HEK293 (cell line): Measurements from ENCODE around the gene GNB1.

Source experiments
- CTCF ChIA-PET: fragments of 350-600 bp; formaldehyde crosslinking; extraction: SDS; loops from one replicate; lab custom pipeline; 2021; ENCODE audit warnings: antibody characterized with exemption; lab: Yijun Ruan, JAX
- POLR2A ChIA-PET: fragments of 300-600 bp; formaldehyde crosslinking; extraction: SDS; loops from one replicate; lab custom pipeline; 2020; ENCODE audit warnings: antibody characterized with exemption, inconsistent platforms; lab: Yijun Ruan, JAX
- H3K27ac ChIP-seq: fragments of 200-500 bp; sonication (Bioruptor generic); 2 replicates; pipeline ENCODE4 v1.5.1; 2014; ENCODE audit warnings: low read depth, low read length, control low read depth, inconsistent platforms; ENCODE audit errors: extremely low read depth
- H3K36me3 ChIP-seq, 2 experiments: fragments of 200-500 bp in 1 of 2; sonication (Bioruptor generic) in 1 of 2; 1 replicate in 1 of 2; 2 replicates in 1 of 2; pipeline ENCODE4 v1.5.1; 2014 to 2017; ENCODE audit warnings: inconsistent platforms in 2 of 2, low read length in 2 of 2; ENCODE audit not compliant: control insufficient read depth in 2 of 2, insufficient read depth in 1 of 2
- H3K4me1 ChIP-seq: fragments of 200-500 bp; sonication (Bioruptor generic); 2 replicates; pipeline ENCODE4 v1.5.1; 2014; ENCODE audit warnings: mild to moderate bottlenecking, low read length, inconsistent platforms; ENCODE audit not compliant: control insufficient read depth, insufficient read depth
- H3K4me3 ChIP-seq: 2 replicates; pipeline ENCODE4 v1.5.1; 2011; ENCODE audit warnings: low read depth, mild to moderate bottlenecking, control low read depth, low read length, moderate library complexity
- H3K9me3 ChIP-seq: fragments of 200-500 bp; sonication (Bioruptor generic); 2 replicates; pipeline ENCODE4 v1.5.1; 2014; ENCODE audit warnings: low read depth, low read length, inconsistent platforms; ENCODE audit not compliant: control insufficient read depth, insufficient read depth
- PATZ1 ChIP-seq: fragments of 450-650 bp; formaldehyde crosslinking; IDR thresholded peaks from 2 replicates; pipeline ENCODE4 v1.5.1; 2016; ENCODE audit warnings: missing biosample characterization, missing genetic modification characterization
- ZBTB6 ChIP-seq: fragments of 450-650 bp; formaldehyde crosslinking; IDR thresholded peaks from 2 replicates; pipeline ENCODE4 v1.5.1; 2017; ENCODE audit warnings: missing biosample characterization, missing genetic modification characterization
- ZNF132 ChIP-seq: fragments of 450-650 bp; formaldehyde crosslinking; IDR thresholded peaks from 2 replicates; pipeline ENCODE4 v1.5.1; 2017; ENCODE audit warnings: missing biosample characterization, missing genetic modification characterization, borderline replicate concordance
- ZNF211 ChIP-seq: fragments of 450-650 bp; formaldehyde crosslinking; IDR thresholded peaks from 2 replicates; pipeline ENCODE4 v1.5.1; 2016; ENCODE audit warnings: low read depth, missing biosample characterization, missing genetic modification characterization
- ZNF488 ChIP-seq: fragments of 450-650 bp; formaldehyde crosslinking; IDR thresholded peaks from 2 replicates; pipeline ENCODE4 v1.5.1; 2016; ENCODE audit warnings: missing biosample characterization, missing genetic modification characterization
- ZNF521 ChIP-seq: fragments of 450-650 bp; formaldehyde crosslinking; IDR thresholded peaks from 2 replicates; pipeline ENCODE4 v1.5.1; 2017; ENCODE audit warnings: missing biosample characterization, mild to moderate bottlenecking, missing genetic modification characterization
- ZNF561 ChIP-seq: fragments of 450-650 bp; IDR thresholded peaks from 2 replicates; pipeline ENCODE4 v1.5.1; 2018; ENCODE audit warnings: missing biosample characterization, missing genetic modification characterization, borderline replicate concordance
- ZNF580 ChIP-seq: fragments of 450-650 bp; formaldehyde crosslinking; IDR thresholded peaks from 2 replicates; pipeline ENCODE4 v1.5.1; 2016; ENCODE audit warnings: missing biosample characterization, missing genetic modification characterization
- ZNF654 ChIP-seq: fragments of 450-650 bp; formaldehyde crosslinking; IDR thresholded peaks from 2 replicates; pipeline ENCODE4 v1.5.1; 2016; ENCODE audit warnings: low read depth, missing biosample characterization, missing genetic modification characterization
- ZNF76 ChIP-seq: fragments of 450-650 bp; formaldehyde crosslinking; IDR thresholded peaks from 2 replicates; pipeline ENCODE4; 2016; ENCODE audit warnings: low read depth, missing biosample characterization, missing genetic modification characterization, borderline replicate concordance
- ZNF785 ChIP-seq: fragments of 450-650 bp; formaldehyde crosslinking; IDR thresholded peaks from 2 replicates; pipeline ENCODE4 v1.5.1; 2016; ENCODE audit warnings: missing biosample characterization, missing genetic modification characterization
- TF ChIP-seq, protein P1 (sequence below): fragments of 450-650 bp; formaldehyde crosslinking; IDR thresholded peaks from 2 replicates; pipeline ENCODE4 v1.5.1; 2017; ENCODE audit warnings: missing biosample characterization, missing genetic modification characterization
- TF ChIP-seq, protein P2 (sequence below): fragments of 450-650 bp; formaldehyde crosslinking; IDR thresholded peaks from 2 replicates; pipeline ENCODE4 v1.5.1; 2016; ENCODE audit warnings: missing biosample characterization, missing genetic modification characterization
- TF ChIP-seq, protein P3 (sequence below): fragments of 450-650 bp; formaldehyde crosslinking; IDR thresholded peaks from 2 replicates; pipeline ENCODE4 v1.5.1; 2016; ENCODE audit warnings: missing biosample characterization, missing genetic modification characterization
- TF ChIP-seq, protein P4 (sequence below): fragments of 450-650 bp; formaldehyde crosslinking; IDR thresholded peaks from 2 replicates; pipeline ENCODE4 v1.5.1; 2017; ENCODE audit warnings: missing biosample characterization, missing genetic modification characterization

GNB1 gene

GRCh38 chr1:1841575-1841995 lies 49.3 kb downstream of the GNB1 start:
- Histone ChIP-seq H3K9me3 (no peaks in the 10 kb centered on the region), H3K36me3 (peaks cover 3 to 24% of the 10 kb centered on the region in 2 experiments; a peak in 2 of 3 replicates), H3K27ac (no peak overlapping the region), H3K4me3 (no peak overlapping the region), H3K4me1 (0 out of 2 replicates have a peak, but pooled peaks cover 2% of the 10 kb centered on the region)
- CTCF ChIA-PET = interaction anchor here (0.7 kb wide), 1 partner anchor 16 kb away, joined by 3 read pairs; no protein-coding TSS in a partner anchor
- POLR2A ChIA-PET = no interaction called here
- TF ChIP-seq, protein P1, sequence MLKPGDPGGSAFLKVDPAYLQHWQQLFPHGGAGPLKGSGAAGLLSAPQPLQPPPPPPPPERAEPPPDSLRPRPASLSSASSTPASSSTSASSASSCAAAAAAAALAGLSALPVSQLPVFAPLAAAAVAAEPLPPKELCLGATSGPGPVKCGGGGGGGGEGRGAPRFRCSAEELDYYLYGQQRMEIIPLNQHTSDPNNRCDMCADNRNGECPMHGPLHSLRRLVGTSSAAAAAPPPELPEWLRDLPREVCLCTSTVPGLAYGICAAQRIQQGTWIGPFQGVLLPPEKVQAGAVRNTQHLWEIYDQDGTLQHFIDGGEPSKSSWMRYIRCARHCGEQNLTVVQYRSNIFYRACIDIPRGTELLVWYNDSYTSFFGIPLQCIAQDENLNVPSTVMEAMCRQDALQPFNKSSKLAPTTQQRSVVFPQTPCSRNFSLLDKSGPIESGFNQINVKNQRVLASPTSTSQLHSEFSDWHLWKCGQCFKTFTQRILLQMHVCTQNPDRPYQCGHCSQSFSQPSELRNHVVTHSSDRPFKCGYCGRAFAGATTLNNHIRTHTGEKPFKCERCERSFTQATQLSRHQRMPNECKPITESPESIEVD (tag by site-specific recombination) = peak; percentile 84
- TF ChIP-seq ZNF132 (tag by site-specific recombination) = no peak

- Histone ChIP-seq H3K4me3 (no peak overlapping the region), H3K4me1 (peaks cover 2% of the 10 kb centered on the region; the same call in 1 of the 2 replicates), H3K27ac (no peak overlapping the region)
- ChIA-PET POLR2A (no interaction called here), CTCF (interaction anchor here (1.0 kb wide), 1 partner anchor 66 kb away, joined by 3 read pairs; no protein-coding TSS in a partner anchor)
- TF ChIP-seq ZNF785 (tag by site-specific recombination) (no peak), ZNF580 (tag by site-specific recombination) (no peak), ZNF521 (tag by site-specific recombination) (no peak), ZNF211 (tag by site-specific recombination) (no peak), ZNF561 (no peak), ZNF654 (no peak), PATZ1 (no peak), ZNF76 (tag by site-specific recombination) (no peak), ZNF488 (tag by site-specific recombination) (no peak), ZBTB6 (tag by site-specific recombination) (no peak)
- TF ChIP-seq, protein P2, sequence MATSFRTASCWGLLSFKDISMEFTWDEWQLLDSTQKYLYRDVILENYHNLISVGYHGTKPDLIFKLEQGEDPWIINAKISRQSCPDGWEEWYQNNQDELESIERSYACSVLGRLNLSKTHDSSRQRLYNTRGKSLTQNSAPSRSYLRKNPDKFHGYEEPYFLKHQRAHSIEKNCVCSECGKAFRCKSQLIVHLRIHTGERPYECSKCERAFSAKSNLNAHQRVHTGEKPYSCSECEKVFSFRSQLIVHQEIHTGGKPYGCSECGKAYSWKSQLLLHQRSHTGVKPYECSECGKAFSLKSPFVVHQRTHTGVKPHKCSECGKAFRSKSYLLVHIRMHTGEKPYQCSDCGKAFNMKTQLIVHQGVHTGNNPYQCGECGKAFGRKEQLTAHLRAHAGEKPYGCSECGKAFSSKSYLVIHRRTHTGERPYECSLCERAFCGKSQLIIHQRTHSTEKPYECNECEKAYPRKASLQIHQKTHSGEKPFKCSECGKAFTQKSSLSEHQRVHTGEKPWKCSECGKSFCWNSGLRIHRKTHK = no peak
- TF ChIP-seq, protein P3, sequence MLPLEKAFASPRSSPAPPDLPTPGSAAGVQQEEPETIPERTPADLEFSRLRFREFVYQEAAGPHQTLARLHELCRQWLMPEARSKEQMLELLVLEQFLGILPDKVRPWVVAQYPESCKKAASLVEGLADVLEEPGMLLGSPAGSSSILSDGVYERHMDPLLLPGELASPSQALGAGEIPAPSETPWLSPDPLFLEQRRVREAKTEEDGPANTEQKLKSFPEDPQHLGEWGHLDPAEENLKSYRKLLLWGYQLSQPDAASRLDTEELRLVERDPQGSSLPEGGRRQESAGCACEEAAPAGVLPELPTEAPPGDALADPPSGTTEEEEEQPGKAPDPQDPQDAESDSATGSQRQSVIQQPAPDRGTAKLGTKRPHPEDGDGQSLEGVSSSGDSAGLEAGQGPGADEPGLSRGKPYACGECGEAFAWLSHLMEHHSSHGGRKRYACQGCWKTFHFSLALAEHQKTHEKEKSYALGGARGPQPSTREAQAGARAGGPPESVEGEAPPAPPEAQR (tag by site-specific recombination) = no peak
- TF ChIP-seq, protein P4, sequence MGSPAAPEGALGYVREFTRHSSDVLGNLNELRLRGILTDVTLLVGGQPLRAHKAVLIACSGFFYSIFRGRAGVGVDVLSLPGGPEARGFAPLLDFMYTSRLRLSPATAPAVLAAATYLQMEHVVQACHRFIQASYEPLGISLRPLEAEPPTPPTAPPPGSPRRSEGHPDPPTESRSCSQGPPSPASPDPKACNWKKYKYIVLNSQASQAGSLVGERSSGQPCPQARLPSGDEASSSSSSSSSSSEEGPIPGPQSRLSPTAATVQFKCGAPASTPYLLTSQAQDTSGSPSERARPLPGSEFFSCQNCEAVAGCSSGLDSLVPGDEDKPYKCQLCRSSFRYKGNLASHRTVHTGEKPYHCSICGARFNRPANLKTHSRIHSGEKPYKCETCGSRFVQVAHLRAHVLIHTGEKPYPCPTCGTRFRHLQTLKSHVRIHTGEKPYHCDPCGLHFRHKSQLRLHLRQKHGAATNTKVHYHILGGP (tag by site-specific recombination) = no peak
- TF ChIP-seq, all 188 proteins: peak for 0
- Histone ChIP-seq H3K9me3 (no peaks in the 10 kb centered on the region), H3K36me3 (peaks cover 3 to 33% of the 10 kb centered on the region in 2 experiments; a peak in 2 of 3 replicates)
These were observed 51.4 kb downstream of the GNB1 start for GRCh38 chr1:1839311-1839965.
